Heart left ventricle (tissue), 13 donors: ENCODE measurements around the gene PPP1R8.

Experiments
- CTCF ChIP-seq, 12 donors: fragments of 200-600 bp; sonication (generic) in 4 of 12; IDR thresholded peaks; one replicate each; pipeline versions ENCODE4 v1.5.0 to v1.8.0; 2018 to 2022; ENCODE audit warnings: antibody characterized with exemption in 12 of 12, mild to moderate bottlenecking in 5 of 12
- POLR2A ChIP-seq, 2 donors: fragments of 450-650 bp; IDR thresholded peaks; one replicate each; pipeline ENCODE4 v1.6.1; 2017; ENCODE audit warnings: antibody characterized with exemption in 2 of 2, mild to moderate bottlenecking in 2 of 2, moderate library complexity in 2 of 2
- donor health status: ischemic (EF 13 %, LVEDD 7.1; RV severe dilation, severe dysfunction).
- donor health status: DM: no; HTN: yes; CAD: no.
- donor health status: DM: no; HTN: no; CAD: no.
- donor health status: ischemic (EF 25% LVEDD 6.9; RV normal size, moderate dysfunction).
- donor health status: ischemic (EF 25% LVEDD 5.7; RV mildly dilated, moderate dysfunction).
- donor health status: ischemic (EF 35%, LVEDD 5.7; RV mildly dilated, moderate dysfunction).
- donor health status: nonischemic (EF 11% LVEDD 7.7; RV severe dilation, severe dysfunction).
- donor health status: DM: yes; HTN: yes; CAD: no.
- donor health status: PGD.
- donor health status: ischemic (EF 29% LVEDD 5.4; RV normal size, mild dysfunction).
- donor health status: nonischemic (EF 23%, LVEDD 6.1; RV moderate dilation, normal function).

GRCh38 chr1:27804791-27805190, 25.8 kb upstream of the PPP1R8 start:
- no peak for TF ChIP-seq POLR2A (IDR thresholded peaks at IDR 0.05)
- TF ChIP-seq CTCF (IDR thresholded peaks at IDR 0.05) = no peak
